ENCODE measurements around the gene KY. TPM values are rescaled to one million over a fixed set of nuclear protein-coding genes. Genes with fewer than 3 reads are reported as not detected.

Gene KY
- total and polyA plus RNA-seq, 10 of the 15 experiments (the other 5 are each of a cell fraction or from before 2014, with no cell fraction given): 0.04 to 0.11 TPM; not detected in 8

- no peak for TF ChIP-seq PBX3 (IDR thresholded peaks at IDR 0.05; ENCODE audit: insufficient replicate concordance, low read depth, low read length)
Observed at GRCh38 chr3:134651347-134652041, 672 bp upstream of the KY start (continued).

GRCh38 chr3:134649106-134649705 lies 1.6 kb downstream of the KY start:
- Histone ChIP-seq H3K9me3 (replicated peaks; ENCODE audit: control insufficient read depth, insufficient read depth, low read length) (no peaks in the 10 kb centered on the region), H2AFZ (ENCODE audit: control insufficient read depth, low read depth, low read length) (no peak overlapping the region), H3K4me2 (ENCODE audit: control insufficient read depth, insufficient read depth) (no peak overlapping the region), H3K27ac (ENCODE audit: control insufficient read depth, insufficient read depth) (no peak overlapping the region), H3K4me3 (no peak overlapping the region), H3K27me3 (replicated peaks in 1 of 2; ENCODE audit: control insufficient read depth in 2 of 2, insufficient read depth in 2 of 2, low read length in 1 of 2) (peaks cover 0 to 3% of the 10 kb centered on the region in 2 experiments; a peak in 3 of 4 replicates), H3K79me2 (ENCODE audit: control insufficient read depth, insufficient read depth, low read length) (no peaks in the 10 kb centered on the region), H4K20me1 (ENCODE audit: control insufficient read depth, insufficient read depth) (no peaks in the 10 kb centered on the region), H3K9ac (ENCODE audit: control insufficient read depth, insufficient read depth, low read length) (no peak overlapping the region), H3K36me3 (ENCODE audit: control insufficient read depth in 2 of 2, insufficient read depth in 2 of 2, low read length in 1 of 2) (no peaks in the 10 kb centered on the region), H3K4me1 (ENCODE audit: control insufficient read depth, insufficient read depth, low read length) (no peaks in the 10 kb centered on the region)
- FAIRE-seq (no peak), ATAC-seq (no peak), DNase-seq (ENCODE audit: low read depth, low spot score) (no peak)
- no TSS peak for BruUV-seq (replicated peaks)
- ChIA-PET POLR2A (no interaction called here), SMC1A (ENCODE audit: uncharacterized antibody, unreplicated experiment) (no interaction called here), RAD21 (ENCODE audit: unreplicated experiment) (no interaction called here), CTCF (no interaction called here)
- in situ Hi-C loops (cut with MboI) (no loop called here), intact Hi-C loops (cut with micrococcal nuclease; ENCODE audit: unreplicated experiment) (no loop called here)
- TF ChIP-seq IRF3 (IDR thresholded peaks at IDR 0.05) (no peak), CBFB (IDR thresholded peaks at IDR 0.05; ENCODE audit: low read depth) (no peak), ESRRA (IDR thresholded peaks at IDR 0.05; ENCODE audit: low read length) (no peak)
- 7% methylated on average over 7 of the region's 7 CpGs for WGBS (ENCODE audit: insufficient coverage, insufficient replicate concordance, low lambda C conversion rate, missing lambda C conversion rate)
